HG03439 (cell line): Measurements from ENCODE around the gene RRP1.

Experiments
- ATAC-seq: cut with Tn5 transposase; IDR thresholded peaks from one replicate; pipeline ENCODE4 v1.9.1; 2021; ENCODE audit warnings: mild to moderate bottlenecking, moderate library complexity; ENCODE audit not compliant: unreplicated experiment

RRP1 gene

DNA sequence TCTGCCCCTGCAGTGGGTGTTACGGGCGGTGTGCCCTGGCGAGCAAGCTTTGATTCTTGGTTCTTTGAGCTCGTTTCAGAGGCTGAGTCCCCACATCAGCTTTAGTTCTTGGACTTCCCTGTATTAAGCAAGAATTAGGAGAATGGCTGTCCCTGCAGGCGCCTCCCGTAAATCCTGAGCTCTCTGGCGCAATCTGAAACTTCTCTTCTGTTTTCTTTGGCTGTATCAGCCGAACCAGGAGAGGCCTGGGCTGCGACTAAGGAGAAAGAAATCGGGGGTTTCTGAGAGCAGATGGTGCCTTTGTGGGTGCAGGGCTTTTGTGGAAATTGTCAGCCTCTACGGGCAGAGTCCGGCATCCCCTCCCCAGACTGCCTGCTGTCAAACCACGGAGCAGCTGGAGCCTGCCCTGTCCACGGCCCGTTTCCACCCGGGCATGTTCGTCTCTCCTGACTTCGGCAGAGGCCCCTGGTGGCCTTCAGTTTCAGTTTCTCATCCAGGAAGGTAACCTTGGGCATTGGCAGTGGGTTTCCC, 31.2 kb upstream of the RRP1 start:
- no peak for ATAC-seq

- no peak for ATAC-seq
These were observed 30.6 kb upstream of the RRP1 start for GRCh38 chr21:43758811-43759210.

DNA sequence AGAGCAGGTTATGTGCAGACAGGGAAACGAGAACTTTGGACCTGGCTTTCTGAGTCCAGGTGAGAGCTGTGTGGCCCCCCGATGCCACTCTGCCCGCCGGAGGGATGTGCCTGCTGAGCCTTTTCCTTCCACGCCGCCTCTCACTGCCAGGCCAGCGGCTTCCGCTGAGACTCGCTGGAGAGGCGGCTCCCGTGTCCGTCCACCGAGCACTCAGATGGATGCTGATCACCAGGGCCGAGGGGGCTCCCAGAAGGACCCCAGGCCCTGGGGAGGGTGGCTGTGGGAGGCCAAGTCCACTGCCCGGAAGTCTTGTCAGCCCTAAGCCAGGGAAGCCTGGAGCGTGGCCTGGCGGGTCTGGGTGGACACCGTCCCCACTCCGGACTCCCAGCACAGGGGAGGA, 29.7 kb upstream of the RRP1 start:
- ATAC-seq = no peak

GRCh38 chr21:43760391-43760958, 28.9 kb upstream of the RRP1 start:
- ATAC-seq = no peak

- ATAC-seq = no peak
These were observed 27.5 kb upstream of the RRP1 start for GRCh38 chr21:43761886-43762285.

- no peak for ATAC-seq
These were observed 26.9 kb upstream of the RRP1 start for GRCh38 chr21:43762303-43763128.

DNA sequence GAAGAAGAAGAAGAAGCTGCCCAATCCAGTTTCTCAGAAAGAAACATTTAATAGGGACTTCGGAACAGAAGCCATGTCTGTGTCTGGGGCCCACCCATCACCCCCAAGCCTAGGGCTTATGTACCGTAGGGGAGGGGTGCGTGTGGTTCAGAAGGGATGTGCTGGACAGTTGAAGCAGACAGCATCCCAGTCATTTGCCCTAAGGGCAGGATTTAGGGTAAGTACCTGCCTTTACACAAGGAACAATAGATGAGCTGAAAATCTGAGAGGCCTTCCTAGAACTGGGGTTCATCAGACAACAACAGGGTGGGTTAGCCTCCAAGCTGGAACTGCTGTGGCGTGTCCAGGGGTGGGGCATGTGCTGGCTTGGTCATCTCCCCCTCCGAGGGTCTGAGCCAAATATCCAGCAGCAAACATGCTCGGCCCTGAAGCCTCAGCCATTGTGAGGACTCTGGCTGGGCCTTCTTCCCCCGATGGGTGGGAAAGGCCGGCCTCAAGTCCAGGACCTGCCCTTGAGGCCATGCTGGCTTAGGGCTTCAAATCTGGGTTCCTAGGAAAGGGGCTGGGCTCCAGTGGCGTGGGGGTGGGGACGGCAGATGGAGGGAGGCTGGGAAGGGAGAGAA, 25.4 kb upstream of the RRP1 start:
- ATAC-seq = no peak

DNA sequence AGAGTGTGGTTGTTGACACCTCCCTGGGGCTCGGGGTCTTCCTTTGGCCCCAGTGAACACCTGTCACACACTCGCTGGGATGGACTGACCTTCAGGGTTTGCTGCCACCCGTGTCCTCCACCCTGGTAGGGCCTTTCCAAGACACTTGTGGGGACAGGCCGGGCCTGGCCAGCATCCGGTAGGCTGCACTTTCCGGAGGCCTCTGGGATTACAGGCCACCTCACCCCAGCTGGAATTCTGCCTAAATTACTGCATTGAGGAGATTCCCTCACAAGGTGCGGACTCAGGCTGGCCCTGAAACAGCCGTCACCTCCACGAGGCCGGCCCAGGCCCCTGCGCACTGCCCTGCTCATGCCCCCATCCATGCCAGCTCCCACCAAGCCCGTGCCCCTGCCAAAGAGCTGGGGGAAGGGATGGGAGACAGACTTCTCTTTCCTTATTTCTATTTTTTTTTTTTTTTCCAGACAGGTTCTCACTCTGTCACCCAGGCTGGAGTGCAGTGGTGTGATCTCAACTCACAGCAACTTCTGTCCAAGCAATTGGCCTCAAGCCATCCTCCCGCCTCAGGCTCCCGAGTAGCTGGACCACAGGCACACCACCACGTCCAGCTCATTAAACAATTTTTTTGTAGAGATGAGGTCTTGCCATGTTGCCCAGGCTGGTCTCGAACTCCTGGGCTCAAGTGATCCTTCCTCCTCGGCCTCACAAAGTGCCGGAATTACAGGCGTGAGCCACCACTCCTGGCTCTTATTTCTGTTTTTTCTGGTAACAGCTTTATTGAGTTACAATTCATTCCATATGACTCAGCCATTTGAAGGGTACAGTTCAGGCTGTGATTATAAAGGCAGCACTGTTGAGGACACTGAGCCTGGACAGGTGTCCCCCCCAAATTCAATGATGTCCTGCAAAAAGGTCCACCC, 24.5 kb upstream of the RRP1 start:
- ATAC-seq = no peak

GRCh38 chr21:43766734-43767497, 22.5 kb upstream of the RRP1 start:
- ATAC-seq = no peak

DNA sequence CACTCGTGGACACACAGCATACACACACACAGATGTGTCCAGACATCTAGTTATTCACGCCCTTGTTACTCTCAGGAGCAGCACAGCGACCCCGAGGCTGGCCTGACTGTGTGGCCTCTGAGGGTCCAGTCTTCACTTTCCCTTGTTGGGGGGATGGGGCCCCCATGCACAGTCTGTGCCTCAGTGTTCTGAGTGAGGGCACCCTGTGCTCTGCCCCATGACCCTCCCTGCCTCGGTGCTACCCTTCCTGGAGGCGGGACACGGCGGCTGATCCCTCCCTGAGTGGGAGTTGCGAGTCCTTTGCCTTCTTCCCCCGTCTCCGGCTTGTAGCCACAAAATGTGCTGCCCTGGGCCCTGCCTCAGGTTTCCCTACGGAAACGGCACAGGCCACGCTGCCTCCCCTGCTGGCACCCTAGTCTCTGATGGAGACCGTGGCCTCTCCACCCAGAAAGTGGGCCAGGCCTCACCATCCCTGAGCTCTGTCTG, 21.8 kb upstream of the RRP1 start:
- ATAC-seq = no peak

DNA sequence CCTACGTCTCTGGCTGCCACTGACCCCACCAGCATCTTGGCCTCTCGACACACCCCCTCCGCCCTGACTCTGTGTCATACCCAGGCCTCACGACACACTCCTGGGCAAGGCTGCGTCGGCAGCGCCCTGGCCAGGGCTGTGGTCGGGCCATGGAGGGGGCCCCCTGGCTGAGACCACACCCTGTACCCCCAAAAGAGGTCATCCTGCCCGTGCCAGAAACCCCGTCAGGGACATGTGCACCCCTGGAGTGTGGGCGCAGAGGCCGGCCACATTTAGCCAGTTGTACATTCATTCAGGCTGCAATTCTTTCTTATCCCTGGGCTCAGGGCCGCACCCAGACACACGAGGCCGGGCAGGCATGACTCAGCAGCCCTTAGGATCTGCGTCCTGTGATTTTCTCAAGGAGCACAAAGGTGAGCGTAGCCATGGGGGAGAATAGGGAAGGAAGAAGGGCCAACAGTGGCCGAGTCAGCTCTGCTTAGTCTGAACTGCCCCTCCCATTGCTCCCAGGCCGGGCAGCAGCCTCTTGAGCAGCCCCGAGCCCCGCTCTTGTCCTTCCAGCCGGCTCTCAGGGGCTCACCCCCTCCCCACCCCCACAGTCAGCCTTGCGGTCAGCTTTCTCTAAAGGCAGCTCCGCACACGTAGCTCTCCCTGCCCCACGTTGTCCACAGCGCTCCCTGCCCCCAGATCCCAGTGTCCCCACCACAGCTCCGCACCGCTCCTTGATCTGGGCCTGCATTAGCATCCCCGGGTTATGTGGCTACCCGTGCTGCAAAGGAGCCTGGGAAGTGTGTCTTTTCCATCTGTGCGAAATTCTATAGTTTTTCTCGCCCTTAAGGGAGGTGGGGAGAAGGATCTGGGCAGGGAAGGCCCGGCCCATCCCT, 21.2 kb upstream of the RRP1 start:
- ATAC-seq = no peak

- no peak for ATAC-seq
These were observed 20.6 kb upstream of the RRP1 start for GRCh38 chr21:43768868-43769167.

DNA sequence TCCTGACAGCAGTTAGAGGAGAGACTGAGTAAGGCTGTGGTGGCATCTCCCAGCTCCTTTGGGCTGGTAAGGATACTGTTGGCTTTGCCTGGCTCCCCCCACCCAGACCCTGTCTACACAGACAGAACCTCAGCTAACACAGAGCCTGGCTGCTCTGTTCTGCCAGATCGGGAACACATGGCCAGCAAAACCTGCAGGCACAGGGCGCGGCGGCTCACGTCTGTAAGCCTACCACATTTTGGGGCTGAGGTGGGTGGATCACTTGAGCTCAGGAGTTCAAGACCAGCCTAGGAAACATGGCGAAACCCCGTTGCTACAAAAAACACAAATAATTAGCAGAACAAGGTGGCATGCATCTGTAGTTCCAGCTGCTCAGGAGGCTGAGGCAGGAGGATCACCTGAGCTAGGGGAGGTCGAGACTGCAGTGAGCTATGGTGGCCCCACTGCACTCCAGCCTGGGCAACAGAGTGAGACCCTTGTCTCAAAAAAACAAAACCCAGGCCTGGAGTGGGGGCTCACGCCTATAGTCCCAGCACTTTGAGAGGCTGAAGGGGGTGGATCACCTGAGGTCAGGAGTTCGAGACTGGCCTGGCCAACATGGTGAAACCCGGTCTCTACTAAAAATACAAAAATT, 19.9 kb upstream of the RRP1 start:
- ATAC-seq = no peak

GRCh38 chr21:43770066-43770655, 19.2 kb upstream of the RRP1 start:
- ATAC-seq = no peak

- no peak for ATAC-seq
These were observed 18.1 kb upstream of the RRP1 start for GRCh38 chr21:43771199-43771675.

DNA sequence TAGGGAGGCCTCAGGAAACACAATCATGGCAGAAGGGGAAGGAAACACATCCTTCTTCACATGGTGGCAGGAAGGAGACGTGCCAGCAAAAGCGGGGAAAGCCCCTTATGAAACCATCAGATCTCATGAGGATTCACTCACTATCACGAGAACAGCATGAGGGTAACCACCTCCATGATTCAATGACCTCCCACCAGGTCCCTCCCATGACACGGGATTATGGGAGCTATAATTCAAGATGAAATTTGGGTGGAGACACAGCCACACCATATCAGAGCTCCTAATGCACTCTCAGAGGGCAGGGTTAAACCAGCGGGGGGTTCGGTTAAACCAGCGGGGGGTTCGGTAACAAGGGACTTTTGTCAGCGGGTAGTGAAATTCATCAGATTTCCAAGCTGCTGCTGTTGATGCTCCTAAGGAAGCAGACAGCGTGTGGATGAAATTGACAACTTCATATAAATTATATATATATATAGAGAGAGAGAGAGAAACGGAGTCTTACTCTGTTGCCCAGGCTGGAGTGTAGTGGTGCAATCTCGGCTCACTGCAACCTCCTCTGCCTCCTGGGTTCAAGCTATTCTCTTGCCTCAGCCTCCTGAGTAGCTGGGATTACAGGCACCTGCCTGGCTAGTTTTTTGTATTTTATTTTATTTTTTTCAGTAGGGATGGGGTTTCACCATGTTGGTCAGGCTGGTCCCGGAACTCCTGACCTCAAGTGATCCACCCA, 17.5 kb upstream of the RRP1 start:
- ATAC-seq = no peak

DNA sequence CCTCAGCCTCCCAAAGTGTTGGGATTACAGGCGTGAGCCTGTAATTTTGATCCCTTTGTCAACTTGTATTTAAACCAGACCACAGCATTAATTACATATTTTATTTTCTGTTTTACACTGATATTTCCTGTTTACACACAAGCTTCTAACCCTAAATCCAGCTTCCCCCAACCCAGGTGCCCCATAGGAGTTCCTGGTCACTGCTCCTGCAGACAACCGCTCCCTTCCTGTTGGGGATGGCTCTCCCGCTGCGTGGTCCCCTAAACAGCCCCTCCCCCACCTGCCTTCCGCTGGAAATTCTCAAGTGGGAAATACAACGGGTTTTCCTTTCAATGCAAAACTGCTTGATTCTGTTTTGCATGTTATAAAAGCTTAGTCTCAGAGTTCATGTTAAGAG, 17.0 kb upstream of the RRP1 start:
- ATAC-seq = no peak

- no peak for ATAC-seq
These were observed 15.2 kb upstream of the RRP1 start for GRCh38 chr21:43774163-43774562.
